PC-3 (cell line): ENCODE results near the gene TNK2. TPM values are rescaled to one million over a fixed set of nuclear protein-coding genes. Genes with fewer than 3 reads are reported as not detected.

Experiments
- ATAC-seq: fragments of 200-7000 bp; cut with Tn5 transposase; 2 replicates; pipeline ENCODE4 v1.9.1; 2020; ENCODE audit warnings: mild to moderate bottlenecking, moderate library complexity
- BruUV-seq: library from RNA; stranded (reverse); fragments of 400-500 nt; replicated peaks from 2 replicates; lab custom pipeline; 2021; lab: Mats Ljungman, UMichigan
- CTCF ChIA-PET: fragments of 300-600 bp; sonication (Branson Sonifier 250); formaldehyde crosslinking; loops from one replicate; lab custom pipeline; 2022; ENCODE audit warnings: antibody characterized with exemption; lab: Charles Lee
- POLR2A ChIA-PET: fragments of 300-600 bp; sonication (Branson Sonifier 250); formaldehyde crosslinking; loops from one replicate; lab custom pipeline; 2022; ENCODE audit warnings: antibody characterized with exemption; ENCODE audit not compliant: unreplicated experiment; lab: Charles Lee
- DNase-seq: peaks from one replicate; pipeline ENCODE4 v3.0.0-alpha.2; 2015
- H2AFZ ChIP-seq: fragments of 300-600 bp; sonication (generic); 2 replicates; pipeline ENCODE4 v1.6.0; 2016; ENCODE audit warnings: antibody characterized with exemption, low read length
- H3F3A ChIP-seq: fragments of 300-600 bp; sonication (generic); one replicate; pipeline ENCODE4 v1.6.0; 2017; ENCODE audit warnings: antibody characterized with exemption, low read length, control low read depth, mild to moderate bottlenecking; ENCODE audit not compliant: unreplicated experiment
- H3K27ac ChIP-seq: fragments of 300-600 bp; sonication (generic); 2 replicates; pipeline ENCODE4 v1.5.1; 2016; ENCODE audit warnings: mild to moderate bottlenecking, low read length
- H3K27me3 ChIP-seq: fragments of 300-600 bp; sonication (generic); 2 replicates; pipeline ENCODE4 v1.6.1; 2016; ENCODE audit warnings: low read length, mixed read lengths
- H3K36me3 ChIP-seq: fragments of 300-600 bp; sonication (generic); 2 replicates; pipeline ENCODE4 v1.6.1; 2016; ENCODE audit warnings: low read depth, mixed run types, low read length, mixed read lengths
- H3K4me1 ChIP-seq: fragments of 300-600 bp; sonication (generic); 2 replicates; pipeline ENCODE4 v1.5.1; 2016; ENCODE audit warnings: low read length; ENCODE audit not compliant: insufficient read depth
- H3K4me2 ChIP-seq: fragments of 300-600 bp; sonication (generic); 2 replicates; pipeline ENCODE4 v1.6.0; 2016; ENCODE audit warnings: low read length
- H3K4me3 ChIP-seq: fragments of 300-600 bp; sonication (generic); 2 replicates; pipeline ENCODE4 v1.5.1; 2016; ENCODE audit warnings: mild to moderate bottlenecking, low read length, mixed read lengths
- H3K79me2 ChIP-seq: fragments of 300-600 bp; sonication (generic); 2 replicates; pipeline ENCODE4 v1.6.1; 2017; ENCODE audit warnings: low read length, mixed read lengths
- H3K9ac ChIP-seq: fragments of 300-600 bp; sonication (generic); 2 replicates; pipeline ENCODE4 v1.6.0; 2016; ENCODE audit warnings: mild to moderate bottlenecking, low read length
- H3K9me2 ChIP-seq: fragments of 300-600 bp; sonication (generic); replicated peaks from 2 replicates; pipeline ENCODE4 v1.6.1; 2016; ENCODE audit warnings: mixed run types, low read length, mixed read lengths
- H3K9me3 ChIP-seq: fragments of 300-600 bp; sonication (generic); 2 replicates; pipeline ENCODE4 v1.6.1; 2016; ENCODE audit warnings: low read length, mixed read lengths
- H4K20me1 ChIP-seq: fragments of 300-600 bp; sonication (generic); 2 replicates; pipeline ENCODE4 v1.6.1; 2016; ENCODE audit warnings: low read length, mixed read lengths
- CTCF ChIP-seq: fragments of 300-600 bp; sonication (generic); conservative IDR thresholded peaks from 2 replicates; pipeline ENCODE4 v1.5.1; 2017; ENCODE audit warnings: antibody characterized with exemption, low read depth, mild to moderate bottlenecking, low read length
- EZH2 ChIP-seq: fragments of 300-600 bp; sonication (generic); IDR thresholded peaks from one replicate; pipeline ENCODE4 v1.6.1; 2017; ENCODE audit warnings: antibody characterized with exemption, mild to moderate bottlenecking, low read length; ENCODE audit not compliant: unreplicated experiment
- EZH2phosphoT487 ChIP-seq: fragments of 300-600 bp; sonication (generic); IDR thresholded peaks from 2 replicates; pipeline ENCODE4 v1.6.1; 2018; ENCODE audit warnings: mild to moderate bottlenecking, antibody characterized with exemption, low read length, borderline replicate concordance
- intact Hi-C: fragments of 100-400 bp; cut with micrococcal nuclease; formaldehyde crosslinking; loops from 2 replicates; pipeline ENCODE4 v1.9.0; 2023
- total RNA-seq: library from RNA; depleted of rRNA; stranded (reverse); fragments of >200 nt; gene quantifications from 2 replicates; pipeline ENCODE4 v1.2.3, GENCODE V29; 2014

Gene TNK2
- total RNA-seq, 1 experiment from 2014 or later = 49.3 TPM

GRCh38 chr3:195895078-195895860 lies 13.1 kb downstream of the TNK2 start:
- no TSS peak for BruUV-seq

GRCh38 chr3:195893916-195894465 lies 14.4 kb downstream of the TNK2 start:
- Histone ChIP-seq H3K27me3 (no peaks in the 10 kb centered on the region), H3K9me3 (no peaks in the 10 kb centered on the region), H3K4me2 (peak overlapping the region; percentile 91), H3K36me3 (no peaks in the 10 kb centered on the region), H3K4me3 (peak overlapping the region; percentile 94; the same call in 1 of the 2 replicates), H3K27ac (no peak overlapping the region), H3K9me2 (no peaks in the 10 kb centered on the region), H2AFZ (no peak overlapping the region), H3K9ac (peak overlapping the region; percentile 30), H3K4me1 (peaks cover 44% of the 10 kb centered on the region), H3F3A (no peaks in the 10 kb centered on the region), H4K20me1 (no peaks in the 10 kb centered on the region), H3K79me2 (peaks cover 43% of the 10 kb centered on the region)
- intact Hi-C loops = loop anchor here (1.0 to 2.0 kb wide), 3 partner anchors 23 to 35 kb away; no protein-coding TSS in a partner anchor
- DNase-seq (no peak), ATAC-seq (no peak)
- TF ChIP-seq EZH2phosphoT487 = no peak
- TF ChIP-seq CTCF = no peak
- TF ChIP-seq EZH2 = no peak
- no TSS peak for BruUV-seq
- ChIA-PET POLR2A (interaction anchor here (0.7 kb wide), 1 partner anchor 35 kb away, joined by 4 read pairs; no protein-coding TSS in a partner anchor), CTCF (interaction anchor here (0.6 to 2.0 kb wide), 11 partner anchors 13 to 207 kb away, joined by 3 to 42 read pairs (median 4); no protein-coding TSS in a partner anchor)

More at GRCh38 chr3:195895078-195895860, 13.1 kb downstream of the TNK2 start:
- peaks cover 44% of the 10 kb centered on the region for H3K79me2 ChIP-seq
- H3K9me2 ChIP-seq = no peaks in the 10 kb centered on the region
- H4K20me1 ChIP-seq = no peaks in the 10 kb centered on the region
- H3K9ac ChIP-seq = peak overlapping the region; percentile 68
- H3F3A ChIP-seq = no peaks in the 10 kb centered on the region
- H3K4me1 ChIP-seq = peaks cover 48% of the 10 kb centered on the region
- H3K4me2 ChIP-seq = peak overlapping the region; percentile 91
- peak overlapping the region; percentile 94 for H3K4me3 ChIP-seq
- H3K9me3 ChIP-seq = no peaks in the 10 kb centered on the region
- ChIA-PET CTCF (interaction anchor here (0.6 to 2.0 kb wide), 10 partner anchors 12 to 612 kb away, joined by 3 to 42 read pairs (median 6); no protein-coding TSS in a partner anchor), POLR2A (interaction anchor here (0.5 to 0.7 kb wide), 2 partner anchors 17 to 32 kb away, joined by 3 to 4 read pairs; no protein-coding TSS in a partner anchor)
- ATAC-seq (peak; percentile 62), DNase-seq (peak; percentile 75)
- peak overlapping the region; percentile 42 for H3K27ac ChIP-seq
- no peaks in the 10 kb centered on the region for H3K36me3 ChIP-seq
- intact Hi-C loops = loop anchor here (1.0 to 2.0 kb wide), 2 partner anchors 20 to 24 kb away; no protein-coding TSS in a partner anchor
- no peaks in the 10 kb centered on the region for H3K27me3 ChIP-seq
- H2AFZ ChIP-seq = peak overlapping the region; percentile 74
- TF ChIP-seq CTCF (no peak), EZH2 (no peak), EZH2phosphoT487 (no peak)
